ENCODE measurements around the gene TAS1R3. TPM values are rescaled to one million over a fixed set of nuclear protein-coding genes. Genes with fewer than 3 reads are reported as not detected.
"Not testable (repeated sequence)": the region's sequence is repeated elsewhere in the genome, so short reads cannot be mapped to it uniquely, and the experiment has no call there.

Gene TAS1R3
- total RNA-seq, 1 experiment from 2014 or later, result 0.07 TPM

GRCh38 chr1:1315435-1315954 is 15.6 kb upstream of the TAS1R3 start:
- peaks cover 18 to 44% of the 10 kb centered on the region in 2 experiments for H3K4me1 ChIP-seq (ENCODE audit: control insufficient read depth in 1 of 2, insufficient read depth in 2 of 2, low read length in 2 of 2)
- H3K9ac ChIP-seq (ENCODE audit: low read length), result no peak overlapping the region
- H3K27ac ChIP-seq (ENCODE audit: low read depth, low read length), result peak overlapping the region; percentile 26; the same call in 1 of the 2 replicates
- no peak overlapping the region for H3K4me3 ChIP-seq (replicated peaks in 1 of 2; ENCODE audit: low read depth in 1 of 2, low read length in 2 of 2)
- H3K36me3 ChIP-seq (ENCODE audit: control insufficient read depth in 1 of 2, insufficient read depth in 2 of 2, low read length in 2 of 2), result peaks cover 22 to 48% of the 10 kb centered on the region in 2 experiments
- BruUV-seq (replicated peaks), result no TSS peak
- DNase-seq (ENCODE audit: low read depth, low spot score), result no peak
- ChIA-PET POLR2A (interaction anchor here (1.1 kb wide), 1 partner anchor 42 kb away, joined by 5 read pairs; the partner anchor contains the start of gene UBE2J2), RAD21 (ENCODE audit: low non-redundant PET in 1 of 2, low total read pairs in 2 of 2, uncharacterized antibody in 2 of 2, unreplicated experiment in 2 of 2) (no interaction called here), CTCF (no interaction called here)
- no peak overlapping the region for H2AFZ ChIP-seq (ENCODE audit: low read depth, low read length, poor library complexity, severe bottlenecking)
- no peak for ATAC-seq
- H4K20me1 ChIP-seq (ENCODE audit: insufficient read depth), result peaks cover 6% of the 10 kb centered on the region; the same call in 1 of the 2 replicates
- no peaks in the 10 kb centered on the region for H3K9me2 ChIP-seq (ENCODE audit: insufficient read depth)
- H3K4me2 ChIP-seq (ENCODE audit: low read length), result no peak overlapping the region
- H3K9me3 ChIP-seq (ENCODE audit: control insufficient read depth in 1 of 2, insufficient read depth in 1 of 2, low read depth in 1 of 2, low read length in 2 of 2), result no peaks in the 10 kb centered on the region
- H3K79me2 ChIP-seq (ENCODE audit: insufficient read depth, low read length), result peaks cover 90% of the 10 kb centered on the region
- H3K27me3 ChIP-seq (ENCODE audit: insufficient read depth, low read length), result no peaks in the 10 kb centered on the region
- intact Hi-C loops (cut with micrococcal nuclease), result no loop called here
- no peak for TF ChIP-seq JUND (IDR thresholded peaks at IDR 0.05)
- no peak for TF ChIP-seq ATF3 (IDR thresholded peaks at IDR 0.05)
- no peak for TF ChIP-seq RAD21 (IDR thresholded peaks at IDR 0.05; ENCODE audit: low read depth)
- no peak for TF ChIP-seq ELF1 (IDR thresholded peaks at IDR 0.05; ENCODE audit: borderline replicate concordance, low read depth)

- H4K20me1 ChIP-seq (ENCODE audit: insufficient read depth); CTCF ChIA-PET; H3K9me3 ChIP-seq (ENCODE audit: control insufficient read depth in 1 of 2, insufficient read depth in 1 of 2, low read depth in 1 of 2, low read length in 2 of 2); ATAC-seq; H2AFZ ChIP-seq (ENCODE audit: low read depth, low read length, poor library complexity, severe bottlenecking); DNase-seq (ENCODE audit: low read depth, low spot score); H3K9me2 ChIP-seq (ENCODE audit: insufficient read depth); H3K27me3 ChIP-seq (ENCODE audit: insufficient read depth, low read length); intact Hi-C loops (cut with micrococcal nuclease); RAD21 ChIA-PET (ENCODE audit: low non-redundant PET in 1 of 2, low total read pairs in 2 of 2, uncharacterized antibody in 2 of 2, unreplicated experiment in 2 of 2); H3K4me3 ChIP-seq (replicated peaks in 1 of 2; ENCODE audit: low read depth in 1 of 2, low read length in 2 of 2); H3K4me2 ChIP-seq (ENCODE audit: low read length); H3K9ac ChIP-seq (ENCODE audit: low read length); BruUV-seq (replicated peaks): not testable (repeated sequence)
- Histone ChIP-seq H3K4me1 (ENCODE audit: control insufficient read depth in 1 of 2, insufficient read depth in 2 of 2, low read length in 2 of 2) (peaks cover 18 to 43% of the 10 kb centered on the region in 2 experiments), H3K36me3 (ENCODE audit: control insufficient read depth in 1 of 2, insufficient read depth in 2 of 2, low read length in 2 of 2) (peaks cover 22 to 44% of the 10 kb centered on the region in 2 experiments; a peak in 3 of 4 replicates), H3K79me2 (ENCODE audit: insufficient read depth, low read length) (peaks cover 90% of the 10 kb centered on the region), H3K27ac (ENCODE audit: low read depth, low read length) (0 out of 2 replicates have a peak overlapping the region, but pooled peaks have one; percentile 26)
- POLR2A ChIA-PET, result interaction anchor here (1.1 kb wide), 1 partner anchor 43 kb away, joined by 5 read pairs; the partner anchor contains the start of gene UBE2J2
Observed at GRCh38 chr1:1316199-1316598, 14.9 kb upstream of the TAS1R3 start.

All from HCT116 (cell line).